ENCODE results near the gene CCNE1. TPM values are rescaled to one million over a fixed set of nuclear protein-coding genes. Genes with fewer than 3 reads are reported as not detected.

Gene CCNE1
- total RNA-seq, 1 experiment from 2014 or later = 12.0 TPM

GRCh38 chr19:29843180-29844051 lies 31.6 kb downstream of the CCNE1 start:
- DNase-seq (ENCODE audit: low spot score) = no peak
- CTCF ChIA-PET = interaction anchor here (0.9 kb wide), 1 partner anchor 826 kb away, joined by 3 read pairs; no protein-coding TSS in a partner anchor

GRCh38 chr19:29844891-29845573 lies 33.2 kb downstream of the CCNE1 start:
- BruUV-seq (replicated peaks) = no TSS peak
- no peaks in the 10 kb centered on the region for H3K36me3 ChIP-seq (ENCODE audit: insufficient read depth, low read length, poor library complexity, severe bottlenecking)
- H3K27ac ChIP-seq (ENCODE audit: low read depth, low read length, poor library complexity, severe bottlenecking) = no peak overlapping the region

More at GRCh38 chr19:29843180-29844051, 31.6 kb downstream of the CCNE1 start:
- Histone ChIP-seq H3K27me3 (replicated peaks; ENCODE audit: insufficient read depth, low read depth, low read length, poor library complexity) (peaks cover 57% of the 10 kb centered on the region), H3K4me1 (ENCODE audit: insufficient read depth, low read length, poor library complexity, severe bottlenecking) (peaks cover 5% of the 10 kb centered on the region), H3K36me3 (ENCODE audit: insufficient read depth, low read length, poor library complexity, severe bottlenecking) (no peaks in the 10 kb centered on the region), H3K4me3 (ENCODE audit: low read depth, low read length, poor library complexity, severe bottlenecking) (no peak overlapping the region), H3K9me3 (ENCODE audit: low read depth, low read length, poor library complexity, severe bottlenecking) (no peaks in the 10 kb centered on the region), H3K27ac (ENCODE audit: low read depth, low read length, poor library complexity, severe bottlenecking) (no peak overlapping the region)
- POLR2A ChIA-PET (ENCODE audit: low non-redundant PET) = no interaction called here
- intact Hi-C loops (cut with micrococcal nuclease; ENCODE audit: unreplicated experiment) = loop anchor here (1.0 kb wide), 1 partner anchor 32 kb away; the partner anchor contains the start of gene CCNE1
- no TSS peak for BruUV-seq (replicated peaks)
- TF ChIP-seq EZH2 (IDR thresholded peaks at IDR 0.05; ENCODE audit: borderline replicate concordance, low read depth, low read length, poor library complexity, severe bottlenecking) = no peak
- TF ChIP-seq, protein P1, sequence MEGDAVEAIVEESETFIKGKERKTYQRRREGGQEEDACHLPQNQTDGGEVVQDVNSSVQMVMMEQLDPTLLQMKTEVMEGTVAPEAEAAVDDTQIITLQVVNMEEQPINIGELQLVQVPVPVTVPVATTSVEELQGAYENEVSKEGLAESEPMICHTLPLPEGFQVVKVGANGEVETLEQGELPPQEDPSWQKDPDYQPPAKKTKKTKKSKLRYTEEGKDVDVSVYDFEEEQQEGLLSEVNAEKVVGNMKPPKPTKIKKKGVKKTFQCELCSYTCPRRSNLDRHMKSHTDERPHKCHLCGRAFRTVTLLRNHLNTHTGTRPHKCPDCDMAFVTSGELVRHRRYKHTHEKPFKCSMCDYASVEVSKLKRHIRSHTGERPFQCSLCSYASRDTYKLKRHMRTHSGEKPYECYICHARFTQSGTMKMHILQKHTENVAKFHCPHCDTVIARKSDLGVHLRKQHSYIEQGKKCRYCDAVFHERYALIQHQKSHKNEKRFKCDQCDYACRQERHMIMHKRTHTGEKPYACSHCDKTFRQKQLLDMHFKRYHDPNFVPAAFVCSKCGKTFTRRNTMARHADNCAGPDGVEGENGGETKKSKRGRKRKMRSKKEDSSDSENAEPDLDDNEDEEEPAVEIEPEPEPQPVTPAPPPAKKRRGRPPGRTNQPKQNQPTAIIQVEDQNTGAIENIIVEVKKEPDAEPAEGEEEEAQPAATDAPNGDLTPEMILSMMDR (conservative IDR thresholded peaks at IDR 0.05; ENCODE audit: low read depth, low read length) = no peak

More at GRCh38 chr19:29844891-29845573, 33.2 kb downstream of the CCNE1 start:
- no peaks in the 10 kb centered on the region for H3K9me3 ChIP-seq (ENCODE audit: low read depth, low read length, poor library complexity, severe bottlenecking)
- peaks cover 47% of the 10 kb centered on the region for H3K27me3 ChIP-seq (replicated peaks; ENCODE audit: insufficient read depth, low read depth, low read length, poor library complexity)
- H3K4me3 ChIP-seq (ENCODE audit: low read depth, low read length, poor library complexity, severe bottlenecking) = peak overlapping the region; percentile 48
- intact Hi-C loops (cut with micrococcal nuclease; ENCODE audit: unreplicated experiment) = loop anchor here (1.0 kb wide), 1 partner anchor 34 kb away; the partner anchor contains the start of gene CCNE1
- peak; percentile 93 for DNase-seq (ENCODE audit: low spot score)
- TF ChIP-seq, protein P1 (conservative IDR thresholded peaks at IDR 0.05; ENCODE audit: low read depth, low read length) = no peak
- no peak for TF ChIP-seq EZH2 (IDR thresholded peaks at IDR 0.05; ENCODE audit: borderline replicate concordance, low read depth, low read length, poor library complexity, severe bottlenecking)
- POLR2A ChIA-PET (ENCODE audit: low non-redundant PET) = interaction anchor here (0.6 kb wide), 1 partner anchor 21 kb away, joined by 8 read pairs; no protein-coding TSS in a partner anchor
- CTCF ChIA-PET = interaction anchor here (0.6 kb wide), 3 partner anchors 40 to 244 kb away, joined by 4 to 7 read pairs (median 4); no protein-coding TSS in a partner anchor
- H3K4me1 ChIP-seq (ENCODE audit: insufficient read depth, low read length, poor library complexity, severe bottlenecking) = peaks cover 5% of the 10 kb centered on the region

Measured in A673 (cell line).